ENCODE data around the gene ULBP2. TPM values are rescaled to one million over a fixed set of nuclear protein-coding genes. Genes with fewer than 3 reads are reported as not detected.
"Not testable (repeated sequence)": the region's sequence is repeated elsewhere in the genome, so short reads cannot be mapped to it uniquely, and the experiment has no call there.

ULBP2 gene
- polyA plus RNA-seq, 2 donors: 1.7 to 5.4 TPM

GRCh38 chr6:149907317-149907716 is 34.5 kb upstream of the ULBP2 start:
- WGBS, 2 donors: 84 to 89% methylated on average over 2 of the region's 2 CpGs
- Histone ChIP-seq H3K9me3 (ENCODE audit: control insufficient read depth in 2 of 2, insufficient read depth in 1 of 2, low read depth in 1 of 2, low read length in 1 of 2) (peaks cover 2 to 3% of the 10 kb centered on the region in 2 donors), H3K36me3 (ENCODE audit: control insufficient read depth in 2 of 2, insufficient read depth in 2 of 2, low read length in 1 of 2) (no peaks in the 10 kb centered on the region), H3K27ac (ENCODE audit: low read depth in 2 of 2, low read length in 1 of 2) (no peak overlapping the region), H3K4me1 (ENCODE audit: control insufficient read depth in 2 of 2, insufficient read depth in 2 of 2, low read length in 1 of 2) (no peaks in the 10 kb centered on the region), H3K4me3 (ENCODE audit: low read depth in 1 of 2, low read length in 2 of 2) (no peak overlapping the region), H3K27me3 (ENCODE audit: control insufficient read depth in 1 of 2, insufficient read depth in 2 of 2, low read length in 2 of 2) (no peaks in the 10 kb centered on the region)

DNA sequence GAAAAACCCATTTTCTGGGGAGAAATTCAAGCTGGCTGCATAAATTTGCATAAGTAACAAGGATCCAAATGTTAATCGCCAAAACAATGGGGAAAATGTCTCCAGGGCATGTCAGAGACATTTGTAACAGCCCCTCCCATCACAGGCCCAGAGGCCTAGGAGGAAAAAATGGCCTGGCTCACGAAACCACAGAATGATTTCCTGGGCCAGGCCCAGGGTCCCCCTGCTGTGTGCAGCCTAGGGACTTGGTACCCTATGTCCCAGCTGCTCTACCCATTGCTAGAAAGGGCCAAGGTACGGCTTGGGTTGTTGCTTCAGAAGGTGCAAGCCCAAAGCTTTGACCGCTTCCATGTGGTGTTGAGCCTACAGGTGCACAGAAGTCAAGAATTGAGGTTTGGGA is 33.3 kb upstream of the ULBP2 start:
- not testable (repeated sequence) for H3K4me1 ChIP-seq (ENCODE audit: control insufficient read depth in 2 of 2, insufficient read depth in 2 of 2, low read length in 1 of 2); H3K27me3 ChIP-seq (ENCODE audit: control insufficient read depth in 1 of 2, insufficient read depth in 2 of 2, low read length in 2 of 2); H3K27ac ChIP-seq (ENCODE audit: low read depth in 2 of 2, low read length in 1 of 2); H3K36me3 ChIP-seq (ENCODE audit: control insufficient read depth in 2 of 2, insufficient read depth in 2 of 2, low read length in 1 of 2); H3K4me3 ChIP-seq (ENCODE audit: low read depth in 1 of 2, low read length in 2 of 2); H3K9me3 ChIP-seq (ENCODE audit: control insufficient read depth in 2 of 2, insufficient read depth in 1 of 2, low read depth in 1 of 2, low read length in 1 of 2)
- WGBS, 2 donors: 81% methylated on average over 4 of the region's 4 CpGs

- no peaks in the 10 kb centered on the region for H3K27me3 ChIP-seq (ENCODE audit: control insufficient read depth in 1 of 2, insufficient read depth in 2 of 2, low read length in 2 of 2)
- H3K36me3 ChIP-seq (ENCODE audit: control insufficient read depth in 2 of 2, insufficient read depth in 2 of 2, low read length in 1 of 2): no peaks in the 10 kb centered on the region
- peaks cover 2 to 3% of the 10 kb centered on the region in 2 donors for H3K9me3 ChIP-seq (ENCODE audit: control insufficient read depth in 2 of 2, insufficient read depth in 1 of 2, low read depth in 1 of 2, low read length in 1 of 2)
- no peak overlapping the region for H3K27ac ChIP-seq (ENCODE audit: low read depth in 2 of 2, low read length in 1 of 2)
- H3K4me3 ChIP-seq (ENCODE audit: low read depth in 1 of 2, low read length in 2 of 2): no peak overlapping the region
- no peaks in the 10 kb centered on the region for H3K4me1 ChIP-seq (ENCODE audit: control insufficient read depth in 2 of 2, insufficient read depth in 2 of 2, low read length in 1 of 2)
- WGBS, 2 donors: 91% methylated on average over 9 of the region's 9 CpGs
These were observed 31.9 kb upstream of the ULBP2 start for GRCh38 chr6:149909701-149910470.

- 94 to 95% methylated on average over 23 of the region's 23 CpGs for WGBS, 2 donors
- Histone ChIP-seq H3K27me3 (ENCODE audit: control insufficient read depth in 1 of 2, insufficient read depth in 2 of 2, low read length in 2 of 2) (no peaks in the 10 kb centered on the region), H3K4me1 (ENCODE audit: control insufficient read depth in 2 of 2, insufficient read depth in 2 of 2, low read length in 1 of 2) (no peaks in the 10 kb centered on the region), H3K9me3 (ENCODE audit: control insufficient read depth in 2 of 2, insufficient read depth in 1 of 2, low read depth in 1 of 2, low read length in 1 of 2) (peaks cover 2 to 3% of the 10 kb centered on the region in 2 donors), H3K27ac (ENCODE audit: low read depth in 2 of 2, low read length in 1 of 2) (no peak overlapping the region), H3K36me3 (ENCODE audit: control insufficient read depth in 2 of 2, insufficient read depth in 2 of 2, low read length in 1 of 2) (no peaks in the 10 kb centered on the region), H3K4me3 (ENCODE audit: low read depth in 1 of 2, low read length in 2 of 2) (no peak overlapping the region)
These were observed 31.1 kb upstream of the ULBP2 start for GRCh38 chr6:149910721-149911151.

GRCh38 chr6:149912680-149913079 is 29.1 kb upstream of the ULBP2 start:
- H3K4me3 ChIP-seq (ENCODE audit: low read depth in 1 of 2, low read length in 2 of 2); H3K27ac ChIP-seq (ENCODE audit: low read depth in 2 of 2, low read length in 1 of 2); H3K27me3 ChIP-seq (ENCODE audit: control insufficient read depth in 1 of 2, insufficient read depth in 2 of 2, low read length in 2 of 2); H3K36me3 ChIP-seq (ENCODE audit: control insufficient read depth in 2 of 2, insufficient read depth in 2 of 2, low read length in 1 of 2); H3K9me3 ChIP-seq (ENCODE audit: control insufficient read depth in 2 of 2, insufficient read depth in 1 of 2, low read depth in 1 of 2, low read length in 1 of 2); H3K4me1 ChIP-seq (ENCODE audit: control insufficient read depth in 2 of 2, insufficient read depth in 2 of 2, low read length in 1 of 2): not testable (repeated sequence)
- 71 to 84% methylated on average over 3 of the region's 3 CpGs for WGBS, 2 donors

GRCh38 chr6:149913085-149913484 is 28.7 kb upstream of the ULBP2 start:
- peaks cover 0 to under 1% of the 10 kb centered on the region in 2 donors for H3K36me3 ChIP-seq (ENCODE audit: control insufficient read depth in 2 of 2, insufficient read depth in 2 of 2, low read length in 1 of 2)
- H3K27me3 ChIP-seq (ENCODE audit: control insufficient read depth in 1 of 2, insufficient read depth in 2 of 2, low read length in 2 of 2): no peaks in the 10 kb centered on the region
- peaks cover 2 to 3% of the 10 kb centered on the region in 2 donors for H3K9me3 ChIP-seq (ENCODE audit: control insufficient read depth in 2 of 2, insufficient read depth in 1 of 2, low read depth in 1 of 2, low read length in 1 of 2)
- H3K4me1 ChIP-seq (ENCODE audit: control insufficient read depth in 2 of 2, insufficient read depth in 2 of 2, low read length in 1 of 2): peaks cover 2 to 3% of the 10 kb centered on the region in 2 donors
- H3K4me3 ChIP-seq (ENCODE audit: low read depth in 1 of 2, low read length in 2 of 2): no peak overlapping the region
- no peak overlapping the region for H3K27ac ChIP-seq (ENCODE audit: low read depth in 2 of 2, low read length in 1 of 2)
- 77 to 80% methylated on average over 2 of the region's 2 CpGs for WGBS, 2 donors

- H3K27me3 ChIP-seq (ENCODE audit: control insufficient read depth in 1 of 2, insufficient read depth in 2 of 2, low read length in 2 of 2): no peaks in the 10 kb centered on the region
- WGBS, 2 donors: 71 to 72% methylated on average over 9 of the region's 9 CpGs
- H3K4me3 ChIP-seq (ENCODE audit: low read depth in 1 of 2, low read length in 2 of 2): no peak overlapping the region
These were observed 28.1 kb upstream of the ULBP2 start for GRCh38 chr6:149913540-149914240.

GRCh38 chr6:149915970-149916865 is 25.6 kb upstream of the ULBP2 start:
- Histone ChIP-seq H3K27ac (ENCODE audit: low read depth in 2 of 2, low read length in 1 of 2) (no peak overlapping the region), H3K9me3 (ENCODE audit: control insufficient read depth in 2 of 2, insufficient read depth in 1 of 2, low read depth in 1 of 2, low read length in 1 of 2) (no peaks in the 10 kb centered on the region), H3K4me1 (ENCODE audit: control insufficient read depth in 2 of 2, insufficient read depth in 2 of 2, low read length in 1 of 2) (peaks cover 6 to 7% of the 10 kb centered on the region in 2 donors), H3K27me3 (ENCODE audit: control insufficient read depth in 1 of 2, insufficient read depth in 2 of 2, low read length in 2 of 2) (no peaks in the 10 kb centered on the region), H3K4me3 (ENCODE audit: low read depth in 1 of 2, low read length in 2 of 2) (no peak overlapping the region), H3K36me3 (ENCODE audit: control insufficient read depth in 2 of 2, insufficient read depth in 2 of 2, low read length in 1 of 2) (peaks cover 0 to 4% of the 10 kb centered on the region in 2 donors)
- 92% methylated on average over 10 of the region's 10 CpGs for whole genome bisulfite sequencing, 2 donors

More at GRCh38 chr6:149913540-149914240, 28.1 kb upstream of the ULBP2 start:
- Histone ChIP-seq H3K27ac (ENCODE audit: low read depth in 2 of 2, low read length in 1 of 2) (no peak overlapping the region), H3K9me3 (ENCODE audit: control insufficient read depth in 2 of 2, insufficient read depth in 1 of 2, low read depth in 1 of 2, low read length in 1 of 2) (peaks cover under 1 to 2% of the 10 kb centered on the region in 2 donors), H3K4me1 (ENCODE audit: control insufficient read depth in 2 of 2, insufficient read depth in 2 of 2, low read length in 1 of 2) (peaks cover 6 to 7% of the 10 kb centered on the region in 2 donors), H3K36me3 (ENCODE audit: control insufficient read depth in 2 of 2, insufficient read depth in 2 of 2, low read length in 1 of 2) (peaks cover 0 to 4% of the 10 kb centered on the region in 2 donors)

GRCh38 chr6:149917679-149918078 is 24.1 kb upstream of the ULBP2 start:
- H3K4me3 ChIP-seq (ENCODE audit: low read depth in 1 of 2, low read length in 2 of 2): no peak overlapping the region
- H3K27me3 ChIP-seq (ENCODE audit: control insufficient read depth in 1 of 2, insufficient read depth in 2 of 2, low read length in 2 of 2): no peaks in the 10 kb centered on the region
- H3K36me3 ChIP-seq (ENCODE audit: control insufficient read depth in 2 of 2, insufficient read depth in 2 of 2, low read length in 1 of 2): peaks cover 0 to 4% of the 10 kb centered on the region in 2 donors
- 60 to 79% methylated on average over 2 of the region's 2 CpGs for WGBS, 2 donors
- no peak overlapping the region for H3K27ac ChIP-seq (ENCODE audit: low read depth in 2 of 2, low read length in 1 of 2)
- peaks cover 0 to 1% of the 10 kb centered on the region in 2 donors for H3K9me3 ChIP-seq (ENCODE audit: control insufficient read depth in 2 of 2, insufficient read depth in 1 of 2, low read depth in 1 of 2, low read length in 1 of 2)
- peaks cover 6 to 10% of the 10 kb centered on the region in 2 donors for H3K4me1 ChIP-seq (ENCODE audit: control insufficient read depth in 2 of 2, insufficient read depth in 2 of 2, low read length in 1 of 2)

Data from esophagus (tissue), 2 donors.